Ishikawa (cell line): ENCODE measurements around the gene BRD7.

Source experiments
- CEBPB ChIP-seq: IDR thresholded peaks from 2 replicates; pipeline ENCODE4 v1.6.1; 2012
- CREB1 ChIP-seq: IDR thresholded peaks from 2 replicates; pipeline ENCODE4 v1.6.1; 2012; ENCODE audit warnings: low read depth
- EGR1 ChIP-seq: IDR thresholded peaks from 2 replicates; pipeline ENCODE4 v1.6.1; 2012
- EP300 ChIP-seq: IDR thresholded peaks from 2 replicates; pipeline ENCODE4 v1.6.1; 2012; ENCODE audit warnings: borderline replicate concordance
- FOXM1 ChIP-seq: IDR thresholded peaks from 2 replicates; pipeline ENCODE4 v1.6.1; 2012; ENCODE audit warnings: low read depth, borderline replicate concordance
- MAX ChIP-seq: IDR thresholded peaks from 2 replicates; pipeline ENCODE4 v1.6.1; 2012
- NFIC ChIP-seq: IDR thresholded peaks from 2 replicates; pipeline ENCODE4 v1.6.1; 2012
- RAD21 ChIP-seq: IDR thresholded peaks from 2 replicates; pipeline ENCODE4 v1.6.1; 2012; ENCODE audit warnings: low read depth
- TAF1 ChIP-seq: IDR thresholded peaks from 2 replicates; pipeline ENCODE4 v1.6.1; 2012; ENCODE audit warnings: low read depth, mild to moderate bottlenecking
- TCF12 ChIP-seq: IDR thresholded peaks from 2 replicates; pipeline ENCODE4 v1.6.1; 2012; ENCODE audit warnings: low read depth
- TEAD4 ChIP-seq: IDR thresholded peaks from 2 replicates; pipeline ENCODE4 v1.6.1; 2012
- USF1 ChIP-seq: IDR thresholded peaks from 2 replicates; pipeline ENCODE4 v1.6.1; 2012
- YY1 ChIP-seq: IDR thresholded peaks from 2 replicates; pipeline ENCODE4 v1.6.1; 2012; ENCODE audit warnings: low read depth
- ZBTB7A ChIP-seq: IDR thresholded peaks from 2 replicates; pipeline ENCODE4 v1.6.1; 2012; ENCODE audit warnings: low read depth
- TF ChIP-seq, protein P1 (sequence below): IDR thresholded peaks from 2 replicates; pipeline ENCODE4 v1.6.1; 2012; ENCODE audit warnings: low read depth, mild to moderate bottlenecking

Gene BRD7

GRCh38 chr16:50271148-50272041 lies 97.4 kb downstream of the BRD7 start:
- TF ChIP-seq NFIC (no peak), TAF1 (no peak), RAD21 (no peak), EP300 (no peak), TCF12 (no peak), CREB1 (no peak), USF1 (no peak), FOXM1 (no peak)
- TF ChIP-seq, protein P1, sequence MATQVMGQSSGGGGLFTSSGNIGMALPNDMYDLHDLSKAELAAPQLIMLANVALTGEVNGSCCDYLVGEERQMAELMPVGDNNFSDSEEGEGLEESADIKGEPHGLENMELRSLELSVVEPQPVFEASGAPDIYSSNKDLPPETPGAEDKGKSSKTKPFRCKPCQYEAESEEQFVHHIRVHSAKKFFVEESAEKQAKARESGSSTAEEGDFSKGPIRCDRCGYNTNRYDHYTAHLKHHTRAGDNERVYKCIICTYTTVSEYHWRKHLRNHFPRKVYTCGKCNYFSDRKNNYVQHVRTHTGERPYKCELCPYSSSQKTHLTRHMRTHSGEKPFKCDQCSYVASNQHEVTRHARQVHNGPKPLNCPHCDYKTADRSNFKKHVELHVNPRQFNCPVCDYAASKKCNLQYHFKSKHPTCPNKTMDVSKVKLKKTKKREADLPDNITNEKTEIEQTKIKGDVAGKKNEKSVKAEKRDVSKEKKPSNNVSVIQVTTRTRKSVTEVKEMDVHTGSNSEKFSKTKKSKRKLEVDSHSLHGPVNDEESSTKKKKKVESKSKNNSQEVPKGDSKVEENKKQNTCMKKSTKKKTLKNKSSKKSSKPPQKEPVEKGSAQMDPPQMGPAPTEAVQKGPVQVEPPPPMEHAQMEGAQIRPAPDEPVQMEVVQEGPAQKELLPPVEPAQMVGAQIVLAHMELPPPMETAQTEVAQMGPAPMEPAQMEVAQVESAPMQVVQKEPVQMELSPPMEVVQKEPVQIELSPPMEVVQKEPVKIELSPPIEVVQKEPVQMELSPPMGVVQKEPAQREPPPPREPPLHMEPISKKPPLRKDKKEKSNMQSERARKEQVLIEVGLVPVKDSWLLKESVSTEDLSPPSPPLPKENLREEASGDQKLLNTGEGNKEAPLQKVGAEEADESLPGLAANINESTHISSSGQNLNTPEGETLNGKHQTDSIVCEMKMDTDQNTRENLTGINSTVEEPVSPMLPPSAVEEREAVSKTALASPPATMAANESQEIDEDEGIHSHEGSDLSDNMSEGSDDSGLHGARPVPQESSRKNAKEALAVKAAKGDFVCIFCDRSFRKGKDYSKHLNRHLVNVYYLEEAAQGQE, result no peak

DNA sequence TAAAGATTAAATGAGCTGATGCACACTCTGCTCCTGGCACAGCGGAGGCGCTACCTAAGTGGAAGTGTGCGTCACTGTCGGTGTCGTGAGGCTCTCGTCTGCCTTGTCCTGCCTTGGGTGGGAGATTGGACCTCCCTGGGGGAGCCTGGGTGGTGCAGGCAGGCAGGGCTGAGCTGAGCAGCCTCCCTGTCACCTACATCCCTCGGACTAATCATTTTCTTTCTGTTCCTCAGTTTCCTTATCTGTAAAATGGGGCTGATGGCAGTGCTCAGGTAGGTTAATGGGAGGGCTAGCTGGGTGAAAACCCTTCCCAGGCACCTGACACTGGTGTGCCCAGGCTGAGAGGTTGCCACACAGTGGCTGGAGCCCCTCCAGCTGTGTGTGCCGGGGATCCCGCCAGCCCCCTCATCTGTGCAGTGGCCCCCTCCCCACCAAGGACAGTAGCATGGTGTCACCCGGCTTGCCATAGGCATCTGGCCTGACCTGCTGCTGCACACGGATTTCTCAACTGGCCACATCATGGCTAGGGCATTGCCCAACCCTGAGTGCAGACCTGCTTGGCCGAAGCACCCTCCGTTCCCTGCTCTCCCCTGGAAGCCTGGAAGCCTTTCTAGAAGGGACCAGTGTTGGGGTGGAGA lies 98.2 kb downstream of the BRD7 start:
- TF ChIP-seq EGR1, result no peak
- TF ChIP-seq CREB1, result no peak
- no peak for TF ChIP-seq YY1
- TF ChIP-seq, protein P1, result no peak
- TF ChIP-seq CEBPB, result no peak
- no peak for TF ChIP-seq FOXM1
- TF ChIP-seq NFIC, result no peak
- no peak for TF ChIP-seq TCF12
- no peak for TF ChIP-seq RAD21
- TF ChIP-seq EP300, result no peak
- no peak for TF ChIP-seq TEAD4
- no peak for TF ChIP-seq TAF1
- TF ChIP-seq MAX, result no peak
- TF ChIP-seq USF1, result no peak

DNA sequence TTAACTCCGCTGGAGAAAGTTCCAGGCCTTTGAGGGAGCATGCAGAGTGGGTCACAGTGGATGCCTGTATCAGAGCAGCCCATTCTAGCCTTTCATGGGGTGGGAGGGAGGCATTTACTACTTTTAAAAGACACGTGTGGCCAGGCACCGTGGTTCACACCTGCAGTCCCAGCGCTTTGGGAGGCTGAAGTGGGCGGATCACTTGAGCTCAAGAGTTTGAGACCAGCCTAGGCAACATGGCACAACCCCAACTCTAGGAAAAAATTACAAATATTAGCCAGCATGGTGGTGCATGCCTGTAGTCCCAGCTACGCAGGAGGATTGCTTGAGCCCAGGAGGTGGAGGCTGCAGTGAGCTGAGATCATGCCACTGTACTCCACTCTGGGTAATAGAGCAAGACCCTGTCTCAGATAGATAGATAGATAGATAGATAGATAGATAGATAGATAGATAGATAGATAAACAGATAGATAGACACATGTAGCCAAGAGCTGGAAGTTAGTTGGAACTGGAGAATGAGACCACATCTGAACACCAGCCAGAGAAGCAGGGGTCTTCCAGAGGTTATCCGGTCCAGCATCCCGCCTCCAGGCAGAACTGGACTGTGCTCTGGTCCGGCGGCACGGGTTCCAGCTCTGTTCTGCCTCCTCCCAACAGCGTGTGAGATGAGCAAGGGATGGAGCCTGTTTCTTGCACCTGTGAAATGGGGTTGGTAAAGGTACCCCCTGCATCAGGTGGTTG lies 98.8 kb downstream of the BRD7 start:
- no peak for TF ChIP-seq CEBPB
- TF ChIP-seq ZBTB7A, result no peak
- TF ChIP-seq YY1, result no peak
- TF ChIP-seq TAF1, result no peak
- TF ChIP-seq, protein P1, result no peak
- TF ChIP-seq TCF12, result no peak
- TF ChIP-seq NFIC, result no peak
- no peak for TF ChIP-seq RAD21

DNA sequence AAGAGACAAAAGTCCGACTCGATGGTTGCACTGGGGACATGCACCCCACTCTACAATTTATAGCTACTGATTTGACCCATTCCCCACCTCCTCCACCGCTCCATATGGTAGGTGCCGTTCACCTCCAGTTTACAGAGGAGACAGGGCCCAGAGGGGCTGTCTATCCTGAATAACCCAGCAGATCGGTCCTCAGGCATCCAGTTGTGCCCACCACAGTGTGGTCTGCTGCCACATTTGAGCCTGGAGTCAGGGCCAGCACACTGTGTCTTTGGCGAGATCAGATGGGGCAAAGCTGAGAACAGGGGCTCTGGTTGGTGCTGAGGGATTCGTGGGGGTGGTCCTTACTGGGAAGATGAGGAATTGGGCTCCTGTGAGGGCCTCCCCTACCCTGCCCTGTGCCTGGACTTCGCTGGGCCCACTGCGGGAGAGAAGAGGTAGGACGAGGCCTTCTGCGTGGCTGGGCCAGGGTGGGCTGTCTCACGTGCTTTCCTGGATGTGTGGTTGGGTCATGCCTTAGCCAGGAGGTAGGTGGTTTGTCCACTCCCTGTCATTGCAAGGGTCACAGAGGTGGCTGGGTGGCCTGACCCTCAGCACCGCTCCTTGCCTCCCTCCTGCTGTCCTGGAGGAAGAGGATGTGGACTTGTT lies 99.6 kb downstream of the BRD7 start:
- no peak for TF ChIP-seq YY1
